Hepatocyte (in vitro differentiated cells): ENCODE measurements around the gene SNX27. TPM values are rescaled to one million over a fixed set of nuclear protein-coding genes. Genes with fewer than 3 reads are reported as not detected.

ENCODE experiments used
- DNase-seq: peaks from one replicate; pipeline ENCODE4 v3.0.0-alpha.2; 2016; ENCODE audit warnings: low spot score
- H2AFZ ChIP-seq: fragments of 200-600 bp; sonication (generic); 2 replicates; pipeline ENCODE4 v1.6.0; 2016; ENCODE audit warnings: antibody characterized with exemption, mild to moderate bottlenecking
- H3K27ac ChIP-seq: fragments of 200-600 bp; sonication (generic); 2 replicates; pipeline ENCODE4 v1.5.1; 2016; ENCODE audit warnings: mild to moderate bottlenecking
- H3K27me3 ChIP-seq: fragments of 200-600 bp; sonication (generic); 2 replicates; pipeline ENCODE4 v1.6.1; 2016
- H3K36me3 ChIP-seq: fragments of 200-600 bp; sonication (generic); replicated peaks from 2 replicates; pipeline ENCODE4 v1.5.1; 2016; ENCODE audit warnings: low read depth; ENCODE audit not compliant: insufficient read depth
- H3K4me1 ChIP-seq: fragments of 200-600 bp; sonication (generic); 2 replicates; pipeline ENCODE4 v1.5.1; 2016; ENCODE audit warnings: mild to moderate bottlenecking, moderate library complexity; ENCODE audit not compliant: insufficient read depth
- H3K4me2 ChIP-seq: fragments of 200-600 bp; sonication (generic); 2 replicates; pipeline ENCODE4 v1.6.0; 2016
- H3K4me3 ChIP-seq: fragments of 200-600 bp; sonication (generic); 2 replicates; pipeline ENCODE4 v1.5.1; 2016; ENCODE audit warnings: mild to moderate bottlenecking
- H3K79me2 ChIP-seq: fragments of 200-600 bp; sonication (generic); 2 replicates; pipeline ENCODE4 v1.6.0; 2017; ENCODE audit warnings: mild to moderate bottlenecking
- H3K9me2 ChIP-seq: fragments of 200-600 bp; sonication (generic); replicated peaks from 2 replicates; pipeline ENCODE4 v1.6.0; 2017; ENCODE audit warnings: mild to moderate bottlenecking; ENCODE audit not compliant: insufficient read depth
- H3K9me3 ChIP-seq: fragments of 200-600 bp; sonication (generic); 2 replicates; pipeline ENCODE4 v1.5.1; 2016; ENCODE audit warnings: low read depth, mild to moderate bottlenecking
- H4K20me1 ChIP-seq: fragments of 200-600 bp; sonication (generic); 2 replicates; pipeline ENCODE4 v1.6.0; 2016; ENCODE audit warnings: mild to moderate bottlenecking; ENCODE audit not compliant: insufficient read depth, poor library complexity, severe bottlenecking
- CTCF ChIP-seq: fragments of 200-600 bp; sonication (generic); IDR thresholded peaks from 2 replicates; pipeline ENCODE4 v1.5.1; 2016; ENCODE audit warnings: antibody characterized with exemption, mild to moderate bottlenecking; ENCODE audit not compliant: poor library complexity
- EZH2 ChIP-seq: fragments of 200-600 bp; sonication (generic); IDR thresholded peaks from 2 replicates; pipeline ENCODE4 v1.6.1; 2016; ENCODE audit warnings: antibody characterized with exemption, mild to moderate bottlenecking, borderline replicate concordance
- EZH2phosphoT487 ChIP-seq: fragments of 200-600 bp; sonication (generic); IDR thresholded peaks from one replicate; pipeline ENCODE4 v1.6.1; 2018; ENCODE audit warnings: antibody characterized with exemption, mild to moderate bottlenecking, low read depth, moderate library complexity; ENCODE audit not compliant: unreplicated experiment, severe bottlenecking
- WGBS: methylation state at CpG from one replicate; pipeline ENCODE4 v1.1.6; 2016; ENCODE audit warnings: low lambda C conversion rate; ENCODE audit errors: missing lambda C conversion rate; 5-methylcytosine and 5-hydroxymethylcytosine counted together
- polyA plus RNA-seq: library from polyadenylated mRNA; unstranded; fragments of >200 nt; fragmentation: Nextera tagmentation; extraction: Ambion mirVana; gene quantifications from 2 replicates; pipeline ENCODE4 v1.2.1, GENCODE V29; 2016
- total RNA-seq: library from RNA; depleted of rRNA; stranded (reverse); fragments of >200 nt; gene quantifications from 2 replicates; pipeline ENCODE4 v1.2.3, GENCODE V29; 2014

SNX27 gene
- total and polyA plus RNA-seq, 2 experiments from 2014 or later: 24.0 to 38.7 TPM

DNA sequence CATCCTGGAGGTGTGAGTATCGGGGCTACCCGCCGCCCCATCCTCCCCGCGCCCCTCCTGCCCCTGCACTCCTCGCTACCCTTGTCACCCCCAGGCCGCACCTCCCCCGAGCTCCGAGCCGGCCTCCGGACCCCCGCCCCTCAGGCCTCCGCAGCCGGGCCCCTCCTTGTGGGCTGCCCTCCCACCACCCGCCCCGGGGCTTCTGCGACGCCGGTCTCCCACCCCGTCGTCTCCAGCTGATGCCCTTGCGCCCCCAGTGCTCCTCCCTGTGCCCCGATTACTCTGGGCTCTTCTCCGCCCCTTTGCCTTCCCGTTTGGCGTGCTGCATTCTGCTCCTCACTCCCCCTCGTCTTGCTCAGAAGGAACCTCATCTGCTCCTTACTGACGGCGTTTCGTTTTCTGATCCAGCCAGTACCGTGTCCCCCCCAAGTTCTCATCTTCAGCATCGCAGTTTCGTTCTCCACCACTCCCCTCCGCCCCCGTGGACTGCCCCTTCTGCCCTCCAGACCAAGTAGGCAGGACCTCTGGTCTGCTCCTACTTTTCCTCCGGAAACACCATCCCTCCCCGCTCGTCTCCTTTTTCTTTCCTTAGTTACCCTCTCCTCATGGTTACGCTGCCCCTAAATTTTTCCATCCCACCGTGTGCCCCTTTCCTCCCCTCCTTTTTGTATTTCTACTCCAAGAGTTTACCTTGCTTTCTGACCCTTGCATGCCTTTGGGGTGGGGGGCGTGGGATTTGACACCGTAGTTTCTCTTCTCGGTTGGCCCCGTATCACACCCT, 841 bp downstream of the SNX27 start:
- peak overlapping the region; percentile 96 for H3K27ac ChIP-seq
- H3K27me3 ChIP-seq: no peaks in the 10 kb centered on the region
- 1% methylated on average over 19 of the region's 44 CpGs for WGBS
- peaks cover 20% of the 10 kb centered on the region for H4K20me1 ChIP-seq
- H3K79me2 ChIP-seq: peaks cover 57% of the 10 kb centered on the region
- H3K36me3 ChIP-seq: no peaks in the 10 kb centered on the region
- H2AFZ ChIP-seq: peak overlapping the region; percentile 93
- no peaks in the 10 kb centered on the region for H3K9me3 ChIP-seq
- H3K4me1 ChIP-seq: peaks cover 32% of the 10 kb centered on the region
- H3K4me3 ChIP-seq: peak overlapping the region; percentile 95
- H3K9me2 ChIP-seq: no peaks in the 10 kb centered on the region
- TF ChIP-seq EZH2 (no peak), EZH2phosphoT487 (no peak), CTCF (no peak)
- peak overlapping the region; percentile 89 for H3K4me2 ChIP-seq
- peak; percentile 44 for DNase-seq

GRCh38 chr1:151613282-151613780, 1.5 kb downstream of the SNX27 start:
- H2AFZ ChIP-seq: peak overlapping the region; percentile 93
- H3K36me3 ChIP-seq: no peaks in the 10 kb centered on the region
- H3K9me2 ChIP-seq: no peaks in the 10 kb centered on the region
- TF ChIP-seq EZH2: no peak
- TF ChIP-seq EZH2phosphoT487: no peak
- no peak for TF ChIP-seq CTCF
- 11% methylated on average over 7 of the region's 9 CpGs for WGBS
- H4K20me1 ChIP-seq: peaks cover 20% of the 10 kb centered on the region
- H3K9me3 ChIP-seq: no peaks in the 10 kb centered on the region
- peak overlapping the region; percentile 95 for H3K4me3 ChIP-seq
- H3K27ac ChIP-seq: peak overlapping the region; percentile 96
- peaks cover 27% of the 10 kb centered on the region for H3K4me1 ChIP-seq
- DNase-seq: no peak
- H3K27me3 ChIP-seq: no peaks in the 10 kb centered on the region
- H3K79me2 ChIP-seq: peaks cover 63% of the 10 kb centered on the region
- H3K4me2 ChIP-seq: peak overlapping the region; percentile 89

- no peak overlapping the region for H3K4me3 ChIP-seq
- H3K36me3 ChIP-seq: no peaks in the 10 kb centered on the region
- TF ChIP-seq EZH2phosphoT487 (no peak), CTCF (no peak), EZH2 (no peak)
- WGBS: 55% methylated on average over 4 of the region's 4 CpGs
- peak overlapping the region; percentile 35 for H3K4me2 ChIP-seq
- peaks cover 27% of the 10 kb centered on the region for H4K20me1 ChIP-seq
- H3K9me3 ChIP-seq: no peaks in the 10 kb centered on the region
- H3K9me2 ChIP-seq: no peaks in the 10 kb centered on the region
- peaks cover 44% of the 10 kb centered on the region for H3K4me1 ChIP-seq
- H3K27me3 ChIP-seq: no peaks in the 10 kb centered on the region
- H2AFZ ChIP-seq: no peak overlapping the region
- H3K27ac ChIP-seq: peak overlapping the region; percentile 11
- H3K79me2 ChIP-seq: peaks cover 83% of the 10 kb centered on the region
- no peak for DNase-seq
Observed at GRCh38 chr1:151615711-151616504, 4.1 kb downstream of the SNX27 start.
